ENCODE measurements around the gene ZFAND3. TPM values are rescaled to one million over a fixed set of nuclear protein-coding genes. Genes with fewer than 3 reads are reported as not detected.

The ZFAND3 gene
- polyA plus RNA-seq, 3 donors from 2014 or later = 3.1 to 10.2 (median 3.9) TPM

- peak overlapping the region in 2 of 5 donors; percentile 24 to 31 for H3K4me3 Mint-ChIP-seq
- H3K4me1 Mint-ChIP-seq = peaks cover 19 to 23% of the 10 kb centered on the region in 2 donors
- H3K27me3 Mint-ChIP-seq (ENCODE audit: low read depth in 3 of 3) = peaks cover 11 to 15% (median 12%) of the 10 kb centered on the region in 3 donors
- DNase-seq = no peak
- H3K9me3 Mint-ChIP-seq = peaks cover 0 to 1% (median 0%) of the 10 kb centered on the region in 6 donors
- no peak overlapping the region for H3K27ac Mint-ChIP-seq
- H3K36me3 Mint-ChIP-seq = peaks cover 0 to 4% (median 0%) of the 10 kb centered on the region in 3 donors
These were observed 33.8 kb upstream of the ZFAND3 start for GRCh38 chr6:37785663-37786270.

- Mint-ChIP-seq H3K4me3 (no peak overlapping the region), H3K4me1 (peaks cover 28 to 31% of the 10 kb centered on the region in 2 donors), H3K36me3 (peaks cover 0 to 4% (median 0%) of the 10 kb centered on the region in 3 donors), H3K9me3 (peaks cover 0 to 1% (median 0%) of the 10 kb centered on the region in 6 donors), H3K27ac (no peak overlapping the region), H3K27me3 (ENCODE audit: low read depth in 3 of 3) (peaks cover 11 to 12% (median 12%) of the 10 kb centered on the region in 3 donors)
- no peak for DNase-seq
These were observed 32.3 kb upstream of the ZFAND3 start for GRCh38 chr6:37787216-37787615.

GRCh38 chr6:37788259-37788658 is 31.3 kb upstream of the ZFAND3 start:
- DNase-seq = no peak
- no peaks in the 10 kb centered on the region for H3K36me3 Mint-ChIP-seq
- H3K4me3 Mint-ChIP-seq = no peak overlapping the region
- peaks cover 7 to 10% (median 9%) of the 10 kb centered on the region in 3 donors for H3K27me3 Mint-ChIP-seq (ENCODE audit: low read depth in 3 of 3)
- H3K4me1 Mint-ChIP-seq = peaks cover 23 to 24% of the 10 kb centered on the region in 2 donors
- H3K27ac Mint-ChIP-seq = no peak overlapping the region
- peaks cover 0 to 1% (median 0%) of the 10 kb centered on the region in 6 donors for H3K9me3 Mint-ChIP-seq

GRCh38 chr6:37791156-37791919 is 28.2 kb upstream of the ZFAND3 start:
- no peak overlapping the region for H3K4me3 Mint-ChIP-seq
- no peaks in the 10 kb centered on the region for H3K36me3 Mint-ChIP-seq
- DNase-seq = peak; percentile 63 to 76 (median 71)
- H3K4me1 Mint-ChIP-seq = peaks cover 8 to 11% of the 10 kb centered on the region in 2 donors
- no peaks in the 10 kb centered on the region for H3K9me3 Mint-ChIP-seq
- H3K27me3 Mint-ChIP-seq (ENCODE audit: low read depth in 3 of 3) = peaks cover 0 to 2% (median 2%) of the 10 kb centered on the region in 3 donors
- peak overlapping the region in 1 of 6 donors; percentile 25 for H3K27ac Mint-ChIP-seq

GRCh38 chr6:37792457-37793033 is 27.0 kb upstream of the ZFAND3 start:
- no peak overlapping the region for H3K27ac Mint-ChIP-seq
- no peaks in the 10 kb centered on the region for H3K9me3 Mint-ChIP-seq
- no peak for DNase-seq
- H3K36me3 Mint-ChIP-seq = no peaks in the 10 kb centered on the region
- peaks cover 8 to 11% of the 10 kb centered on the region in 2 donors for H3K4me1 Mint-ChIP-seq
- no peak overlapping the region for H3K4me3 Mint-ChIP-seq
- peaks cover 0 to 2% (median 0%) of the 10 kb centered on the region in 3 donors for H3K27me3 Mint-ChIP-seq (ENCODE audit: low read depth in 3 of 3)

GRCh38 chr6:37793067-37793466 is 26.5 kb upstream of the ZFAND3 start:
- Mint-ChIP-seq H3K36me3 (no peaks in the 10 kb centered on the region), H3K4me1 (peaks cover 8 to 11% of the 10 kb centered on the region in 2 donors), H3K9me3 (no peaks in the 10 kb centered on the region), H3K4me3 (no peak overlapping the region), H3K27me3 (ENCODE audit: low read depth in 3 of 3) (peaks cover 0 to 2% (median 0%) of the 10 kb centered on the region in 3 donors), H3K27ac (no peak overlapping the region)
- no peak for DNase-seq

GRCh38 chr6:37794825-37795224 is 24.7 kb upstream of the ZFAND3 start:
- Mint-ChIP-seq H3K9me3 (no peaks in the 10 kb centered on the region), H3K4me1 (peaks cover 8 to 11% of the 10 kb centered on the region in 2 donors), H3K4me3 (no peak overlapping the region), H3K27me3 (ENCODE audit: low read depth in 3 of 3) (peaks cover 0 to 2% (median 0%) of the 10 kb centered on the region in 3 donors), H3K36me3 (no peaks in the 10 kb centered on the region), H3K27ac (no peak overlapping the region)
- no peak for DNase-seq

- Mint-ChIP-seq H3K9me3 (no peaks in the 10 kb centered on the region), H3K27me3 (ENCODE audit: low read depth in 3 of 3) (no peaks in the 10 kb centered on the region), H3K27ac (no peak overlapping the region), H3K4me3 (no peak overlapping the region), H3K4me1 (peaks cover 7 to 10% of the 10 kb centered on the region in 2 donors), H3K36me3 (no peaks in the 10 kb centered on the region)
- DNase-seq = no peak
These were observed 20.9 kb upstream of the ZFAND3 start for GRCh38 chr6:37798436-37799262.

GRCh38 chr6:37799263-37799644 is 20.3 kb upstream of the ZFAND3 start:
- Mint-ChIP-seq H3K27me3 (ENCODE audit: low read depth in 3 of 3) (no peaks in the 10 kb centered on the region), H3K9me3 (no peaks in the 10 kb centered on the region), H3K27ac (no peak overlapping the region), H3K36me3 (no peaks in the 10 kb centered on the region), H3K4me3 (no peak overlapping the region), H3K4me1 (peaks cover 9 to 10% of the 10 kb centered on the region in 2 donors)
- DNase-seq = no peak

- Mint-ChIP-seq H3K4me3 (no peak overlapping the region), H3K27me3 (ENCODE audit: low read depth in 3 of 3) (no peaks in the 10 kb centered on the region), H3K27ac (no peak overlapping the region), H3K36me3 (no peaks in the 10 kb centered on the region), H3K9me3 (no peaks in the 10 kb centered on the region), H3K4me1 (peaks cover 10 to 11% of the 10 kb centered on the region in 2 donors)
- DNase-seq = no peak
These were observed 18.6 kb upstream of the ZFAND3 start for GRCh38 chr6:37800703-37801604.

GRCh38 chr6:37801605-37801940 is 18.0 kb upstream of the ZFAND3 start:
- no peaks in the 10 kb centered on the region for H3K27me3 Mint-ChIP-seq (ENCODE audit: low read depth in 3 of 3)
- H3K4me1 Mint-ChIP-seq = peaks cover 10 to 11% of the 10 kb centered on the region in 2 donors

GRCh38 chr6:37802810-37803209 is 16.7 kb upstream of the ZFAND3 start:
- Mint-ChIP-seq H3K4me1 (peaks cover 10 to 11% of the 10 kb centered on the region in 2 donors), H3K36me3 (no peaks in the 10 kb centered on the region), H3K27me3 (ENCODE audit: low read depth in 3 of 3) (peaks cover 0 to 3% (median 1%) of the 10 kb centered on the region in 3 donors), H3K4me3 (no peak overlapping the region), H3K27ac (no peak overlapping the region), H3K9me3 (no peaks in the 10 kb centered on the region)
- DNase-seq = no peak

More at GRCh38 chr6:37801605-37801940, 18.0 kb upstream of the ZFAND3 start:
- Mint-ChIP-seq H3K9me3 (no peaks in the 10 kb centered on the region), H3K27ac (no peak overlapping the region), H3K36me3 (no peaks in the 10 kb centered on the region), H3K4me3 (no peak overlapping the region)
- no peak for DNase-seq

- DNase-seq = no peak
- Mint-ChIP-seq H3K4me1 (peaks cover 10 to 11% of the 10 kb centered on the region in 2 donors), H3K27ac (peak overlapping the region in 1 of 6 donors; percentile 15), H3K9me3 (no peaks in the 10 kb centered on the region), H3K4me3 (no peak overlapping the region), H3K36me3 (no peaks in the 10 kb centered on the region), H3K27me3 (ENCODE audit: low read depth in 3 of 3) (peaks cover 1 to 6% (median 3%) of the 10 kb centered on the region in 3 donors)
These were observed 14.9 kb upstream of the ZFAND3 start for GRCh38 chr6:37804586-37804985.

All from immature natural killer cell (primary cell).